Omental fat pad (tissue), 4 donors: ENCODE measurements around the gene CXorf49B. TPM values are rescaled to one million over a fixed set of nuclear protein-coding genes. Genes with fewer than 3 reads are reported as not detected.

Experiments used
- ATAC-seq: fragments of 150-250 bp; one replicate; pipeline ENCODE4 v1.9.1; 2016; ENCODE audit warnings: mild to moderate bottlenecking, moderate library complexity; ENCODE audit not compliant: low FRiP score
- DNase-seq: peaks from one replicate; pipeline ENCODE4 v3.0.0-alpha.2; 2019; ENCODE audit warnings: low spot score
- CTCF ChIP-seq, 3 donors: fragments of 450-650 bp; IDR thresholded peaks; one replicate each; pipeline ENCODE4 v1.5.1; 2016 to 2017; ENCODE audit warnings: antibody characterized with exemption in 3 of 3, mild to moderate bottlenecking in 3 of 3, moderate library complexity in 2 of 3
- small RNA-seq: library from RNA; depleted of rRNA; stranded (forward); fragments of <200 nt; gene quantifications from one replicate; pipeline ENCODE3, GENCODE V24; 2016
- total RNA-seq, 4 donors: library from RNA; depleted of rRNA; stranded (reverse); fragments of >200 nt; gene quantifications; one replicate each; pipeline ENCODE4 v1.1.0, GENCODE V29; 2016

CXorf49B gene
- total RNA-seq, 4 donors from 2014 or later: not detected

DNA sequence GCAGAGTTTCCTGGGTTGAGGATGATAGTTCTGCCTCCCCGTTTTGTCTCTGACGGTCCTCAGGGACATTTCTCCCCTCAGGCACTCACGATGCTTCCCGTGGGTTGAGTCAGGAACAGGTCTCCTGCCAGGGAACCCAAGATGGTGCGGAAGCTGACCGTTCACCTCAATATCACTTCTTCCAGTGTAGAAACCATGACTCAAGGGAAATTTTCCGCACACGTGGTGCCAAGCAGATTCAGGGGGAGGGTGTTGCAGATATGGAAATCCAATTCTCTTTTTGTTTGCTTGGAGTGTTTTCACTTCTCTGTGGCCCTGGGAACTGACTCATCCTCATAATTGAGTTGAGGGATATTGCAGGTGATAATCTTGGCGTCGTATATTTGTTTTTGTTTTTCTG is 46.7 kb downstream of the CXorf49B start:
- DNase-seq (no peak), ATAC-seq (no peak)
- TF ChIP-seq CTCF (IDR thresholded peaks at IDR 0.05): no peak

- DNase-seq: no peak
- no peak for TF ChIP-seq CTCF (IDR thresholded peaks at IDR 0.05)
- no peak for ATAC-seq
Measured at GRCh38 chrX:71814123-71814912, 51.2 kb downstream of the CXorf49B start.

DNA sequence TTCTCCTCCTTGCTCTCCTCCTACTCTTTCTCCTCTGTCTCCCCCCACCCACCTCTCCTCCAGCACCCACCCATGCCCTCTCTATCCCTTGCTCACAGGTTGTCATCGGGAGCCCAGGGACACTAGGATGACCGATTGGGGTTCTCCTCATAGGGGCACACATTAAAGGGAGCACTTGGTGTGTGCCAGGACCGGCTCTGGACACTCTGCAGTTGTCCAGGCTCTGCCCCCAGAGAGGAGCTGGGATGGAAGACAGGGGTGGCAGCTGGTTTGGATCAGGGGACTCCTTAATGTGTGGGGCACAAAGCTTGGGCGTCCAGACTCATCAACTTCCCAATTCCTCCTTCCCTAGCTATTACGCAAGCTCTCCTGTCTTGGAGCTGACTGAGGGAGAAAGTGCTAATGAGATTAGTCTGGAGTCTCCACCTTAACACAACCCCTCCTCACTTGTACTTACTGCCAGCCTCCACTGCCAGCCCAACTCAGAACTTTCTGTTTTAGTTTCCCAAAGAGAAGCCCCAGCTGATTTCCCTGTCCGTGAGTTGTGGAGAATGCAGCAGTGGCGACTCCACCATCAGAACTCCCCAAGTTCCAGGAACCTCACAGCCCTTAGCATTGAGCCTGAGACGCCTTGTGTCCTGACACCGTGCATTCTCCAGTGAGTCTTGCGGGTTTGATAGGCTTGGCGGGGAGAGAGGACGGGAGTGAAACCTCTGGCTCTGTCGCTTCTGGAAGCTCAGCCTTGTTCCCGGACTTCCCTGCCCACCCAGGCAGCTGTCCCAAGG is 52.2 kb downstream of the CXorf49B start:
- TF ChIP-seq CTCF (IDR thresholded peaks at IDR 0.05): no peak
- DNase-seq: no peak
- ATAC-seq: peak; percentile 32

GRCh38 chrX:71815906-71816156 is 52.7 kb downstream of the CXorf49B start:
- DNase-seq: no peak
- no peak for TF ChIP-seq CTCF (IDR thresholded peaks at IDR 0.05)
- ATAC-seq: no peak

Small RNA genes lying within 50 kb of the gene (small RNA-seq; reads per million reads assigned to genes)
- gene BX276092.1 (not detected), gene BX276092.6 (not detected), gene BX276092.8 (not detected)

Other genes starting within 250 kb of the CXorf49B start
- 100 to 1,000 TPM; 139 to 209 (median 175) TPM for gene OGT, start 230.2 kb upstream of the CXorf49B start, total RNA-seq
- 1 to 10 TPM; 2.8 to 6.3 (median 4.2) TPM for gene GCNA, start 184.9 kb upstream of the CXorf49B start, total RNA-seq
- not detected for gene CXCR3, start 144.8 kb upstream of the CXorf49B start, total RNA-seq
- gene CXorf49, start 45.1 kb upstream of the CXorf49B start, total RNA-seq: not detected
- 10 to 100 TPM; 12.8 to 20.2 (median 14.0) TPM for gene NHSL2, start 147.5 kb downstream of the CXorf49B start, total RNA-seq